Measurements from ENCODE around the gene KLF15. TPM values are rescaled to one million over a fixed set of nuclear protein-coding genes. Genes with fewer than 3 reads are reported as not detected.

KLF15 gene
- total RNA-seq = 10 to 100 TPM; 23.2 to 83.3 (median 40.0) TPM
- polyA plus RNA-seq = 10 to 100 TPM; 13.4 to 61.4 TPM
- long read RNA-seq, donor 1, partial matches to known transcripts = 0 of 2 reads
- long read RNA-seq, donor 1, other reads (novel, unspliced or antisense) = 2 of 2 reads
- long read RNA-seq, donor 2 = 0 reads
- long read RNA-seq, donor 3, partial matches to known transcripts = 0 of 7 reads
- long read RNA-seq, donor 3, other reads (novel, unspliced or antisense) = 7 of 7 reads

DNA sequence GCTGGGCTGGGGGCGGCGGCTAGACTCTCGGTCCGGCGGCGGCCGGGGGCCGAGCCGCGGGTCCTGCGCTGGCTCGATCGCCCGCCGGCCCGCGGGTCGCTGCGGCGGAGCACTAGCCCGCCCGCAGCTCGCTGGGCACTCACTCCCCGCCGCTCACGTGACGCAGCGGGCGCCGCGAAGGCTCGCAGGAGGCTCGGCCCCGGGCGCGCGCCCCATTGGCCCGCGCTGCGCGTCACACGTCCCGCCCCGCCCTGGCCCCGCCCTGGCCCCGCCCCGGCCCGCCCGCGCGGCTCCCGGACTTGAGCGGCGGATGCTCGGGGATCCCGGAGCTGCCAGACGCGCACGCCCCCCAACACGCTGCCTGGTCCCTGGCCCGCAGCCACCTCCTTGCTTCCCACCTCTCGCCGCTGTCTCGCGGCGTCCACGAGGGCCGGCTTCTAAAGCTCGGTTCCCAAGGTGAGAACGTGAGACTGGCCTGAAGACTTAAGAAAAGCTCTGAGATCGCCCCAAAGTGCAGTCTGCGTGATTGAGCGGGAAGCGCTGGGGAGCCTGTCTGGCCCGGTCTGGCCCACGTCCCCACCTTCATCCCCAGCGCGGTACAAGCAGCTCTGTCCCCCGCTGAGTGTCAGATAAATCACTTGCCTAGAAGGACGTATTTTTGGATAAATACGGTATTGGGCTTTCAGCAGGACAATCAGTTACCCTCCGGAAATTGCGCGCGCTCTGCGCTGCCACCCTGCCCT, at the start of gene KLF15:
Gene KLF15 (minus strand): TSS at position 114 of the 743 bp plus-strand sequence. CDS start 4,486 bp downstream, outside the sequence.
- no peaks in the 10 kb centered on the region for H3K27me3 ChIP-seq
- H3K4me1 ChIP-seq (ENCODE audit: insufficient read depth) = peaks cover 23% of the 10 kb centered on the region
- DNase-seq = peak; percentile 87 to 95 (median 92)
- H3K36me3 ChIP-seq = no peaks in the 10 kb centered on the region
- no peaks in the 10 kb centered on the region for H3K9me3 ChIP-seq
- H3K27ac ChIP-seq = peak within 1 kb of the TSS; percentile 95 to 99
- TF ChIP-seq POLR2A (IDR thresholded peaks at IDR 0.05) (peak; percentile 85), EP300 (IDR thresholded peaks at IDR 0.05) (no peak)
- peak within 1 kb of the TSS; percentile 91 for H3K4me3 ChIP-seq
- intact Hi-C loops (cut with DNase I) = loop anchor here in 3 of 4 donors (2.0 to 5.0 kb wide), 4 partner anchors 31 to 120 kb away; partner anchors contain the start of gene ZXDC (in 1 of the 3)
- 0% methylated on average over 28 to 86 of the region's 86 CpGs for WGBS, 3 donors

- Histone ChIP-seq H3K27me3 (no peaks in the 10 kb centered on the region), H3K4me1 (ENCODE audit: insufficient read depth) (no peaks in the 10 kb centered on the region), H3K9me3 (no peaks in the 10 kb centered on the region), H3K36me3 (no peaks in the 10 kb centered on the region), H3K27ac (no peak overlapping the region), H3K4me3 (no peak overlapping the region)
- no peak for DNase-seq
- intact Hi-C loops (cut with DNase I) = no loop called here
- TF ChIP-seq, protein P1, sequence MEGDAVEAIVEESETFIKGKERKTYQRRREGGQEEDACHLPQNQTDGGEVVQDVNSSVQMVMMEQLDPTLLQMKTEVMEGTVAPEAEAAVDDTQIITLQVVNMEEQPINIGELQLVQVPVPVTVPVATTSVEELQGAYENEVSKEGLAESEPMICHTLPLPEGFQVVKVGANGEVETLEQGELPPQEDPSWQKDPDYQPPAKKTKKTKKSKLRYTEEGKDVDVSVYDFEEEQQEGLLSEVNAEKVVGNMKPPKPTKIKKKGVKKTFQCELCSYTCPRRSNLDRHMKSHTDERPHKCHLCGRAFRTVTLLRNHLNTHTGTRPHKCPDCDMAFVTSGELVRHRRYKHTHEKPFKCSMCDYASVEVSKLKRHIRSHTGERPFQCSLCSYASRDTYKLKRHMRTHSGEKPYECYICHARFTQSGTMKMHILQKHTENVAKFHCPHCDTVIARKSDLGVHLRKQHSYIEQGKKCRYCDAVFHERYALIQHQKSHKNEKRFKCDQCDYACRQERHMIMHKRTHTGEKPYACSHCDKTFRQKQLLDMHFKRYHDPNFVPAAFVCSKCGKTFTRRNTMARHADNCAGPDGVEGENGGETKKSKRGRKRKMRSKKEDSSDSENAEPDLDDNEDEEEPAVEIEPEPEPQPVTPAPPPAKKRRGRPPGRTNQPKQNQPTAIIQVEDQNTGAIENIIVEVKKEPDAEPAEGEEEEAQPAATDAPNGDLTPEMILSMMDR (IDR thresholded peaks at IDR 0.05) = no peak
- no peak for TF ChIP-seq POLR2A (IDR thresholded peaks at IDR 0.05)
- TF ChIP-seq EP300 (IDR thresholded peaks at IDR 0.05) = no peak
- WGBS, 3 donors = 80 to 83% (median 81%) methylated on average over 14 to 15 of the region's 15 CpGs
These were observed 49.4 kb upstream of the KLF15 start for GRCh38 chr3:126406389-126407296.

DNA sequence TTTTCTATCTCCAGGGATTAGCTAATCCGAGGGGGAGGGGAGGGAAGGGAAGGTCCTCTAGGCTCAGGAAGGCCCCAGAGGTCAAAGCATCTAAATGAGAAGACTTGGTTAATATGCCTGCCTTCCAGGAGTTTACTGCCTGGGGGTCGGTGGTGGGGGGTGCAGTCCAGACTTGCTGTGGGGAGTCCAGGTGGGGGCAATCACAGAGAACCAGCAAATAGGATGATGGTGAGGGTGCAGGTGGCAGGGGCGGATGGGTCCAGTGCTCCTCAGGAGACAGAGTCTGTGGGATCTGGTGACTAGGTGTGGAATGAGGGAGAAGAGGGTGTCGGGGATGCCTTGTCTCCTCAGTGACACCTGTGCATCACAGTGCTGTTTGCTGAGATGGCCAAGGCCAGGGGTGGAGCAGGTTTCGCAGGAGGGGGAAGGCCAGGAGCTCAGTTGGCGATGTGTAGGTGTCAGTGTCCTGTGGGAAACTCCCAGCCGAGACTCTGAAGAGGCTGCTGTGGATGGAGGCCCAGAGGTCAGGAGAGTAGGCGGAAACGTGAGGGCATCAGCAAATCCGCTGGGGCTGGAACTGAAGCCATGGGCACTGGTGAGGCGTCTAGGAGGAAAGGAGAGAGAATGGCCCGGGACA, 45.6 kb upstream of the KLF15 start:
- Histone ChIP-seq H3K27me3 (no peaks in the 10 kb centered on the region), H3K4me1 (ENCODE audit: insufficient read depth) (no peaks in the 10 kb centered on the region), H3K36me3 (no peaks in the 10 kb centered on the region), H3K4me3 (no peak overlapping the region), H3K9me3 (no peaks in the 10 kb centered on the region), H3K27ac (no peak overlapping the region)
- intact Hi-C loops (cut with DNase I) = no loop called here
- TF ChIP-seq POLR2A (IDR thresholded peaks at IDR 0.05) (no peak), EP300 (IDR thresholded peaks at IDR 0.05) (no peak)
- TF ChIP-seq, protein P1 (IDR thresholded peaks at IDR 0.05) = no peak
- 81 to 82% (median 81%) methylated on average over 12 of the region's 12 CpGs for WGBS, 3 donors
- DNase-seq = no peak

DNA sequence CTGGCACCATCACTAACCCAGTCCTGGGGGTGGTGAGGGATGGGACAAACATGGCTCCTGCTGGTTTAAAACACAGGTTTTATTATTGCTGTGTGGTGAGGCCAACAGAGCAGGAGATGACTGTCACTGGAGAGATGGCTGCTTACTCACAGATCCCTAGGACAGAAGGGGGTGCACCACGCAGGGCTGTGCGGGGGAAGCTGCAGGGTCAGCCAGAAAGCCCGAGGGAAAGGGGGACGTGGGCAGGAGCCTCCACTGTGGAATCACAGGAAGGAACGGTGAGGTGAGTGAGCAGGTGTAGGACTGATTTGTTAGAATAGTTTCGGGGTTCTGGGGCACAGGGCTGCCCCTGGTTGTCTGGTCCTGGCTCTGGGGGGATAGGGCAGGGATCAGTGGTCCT, 45.0 kb upstream of the KLF15 start:
- Histone ChIP-seq H3K9me3 (no peaks in the 10 kb centered on the region), H3K27me3 (no peaks in the 10 kb centered on the region), H3K27ac (no peak overlapping the region), H3K36me3 (no peaks in the 10 kb centered on the region), H3K4me1 (ENCODE audit: insufficient read depth) (no peaks in the 10 kb centered on the region), H3K4me3 (no peak overlapping the region)
- TF ChIP-seq EP300 (IDR thresholded peaks at IDR 0.05) (no peak), POLR2A (IDR thresholded peaks at IDR 0.05) (no peak)
- TF ChIP-seq, protein P1 (IDR thresholded peaks at IDR 0.05) = no peak
- 71 to 73% (median 71%) methylated on average over 6 of the region's 6 CpGs for WGBS, 3 donors
- DNase-seq = no peak
- intact Hi-C loops (cut with DNase I) = no loop called here

Data from ovary (tissue), 10 donors.